COR-L47 (cell line): Measurements from ENCODE around the gene ARL6IP4.

Experiments used
- DNase-seq: peaks from one replicate; lab custom pipeline; 2025; lab: John Stamatoyannopoulos, UW

ARL6IP4 gene

GRCh38 chr12:122978507-122978955, 1.9 kb upstream of the ARL6IP4 start:
- no peak for DNase-seq

- DNase-seq, result no peak
These were observed 1.2 kb upstream of the ARL6IP4 start for GRCh38 chr12:122979001-122979907.

- DNase-seq, result no peak
These were observed 636 bp upstream of the ARL6IP4 start for GRCh38 chr12:122979908-122980182.

GRCh38 chr12:122981036-122981471, 573 bp downstream of the ARL6IP4 start:
- no peak for DNase-seq

GRCh38 chr12:122981587-122982476, 1.4 kb downstream of the ARL6IP4 start:
- DNase-seq, result no peak

- no peak for DNase-seq
These were observed 2.0 kb downstream of the ARL6IP4 start for GRCh38 chr12:122982477-122982815.

- DNase-seq, result no peak
These were observed 2.7 kb downstream of the ARL6IP4 start for GRCh38 chr12:122982963-122983788.

GRCh38 chr12:122983789-122984515, 3.5 kb downstream of the ARL6IP4 start:
- no peak for DNase-seq

GRCh38 chr12:122984612-122985337, 4.3 kb downstream of the ARL6IP4 start:
- no peak for DNase-seq

- no peak for DNase-seq
These were observed 5.1 kb downstream of the ARL6IP4 start for GRCh38 chr12:122985338-122986257.

- no peak for DNase-seq
These were observed 5.9 kb downstream of the ARL6IP4 start for GRCh38 chr12:122986258-122986871.

- DNase-seq, result no peak
These were observed 6.8 kb downstream of the ARL6IP4 start for GRCh38 chr12:122987086-122987951.

GRCh38 chr12:122988036-122988435, 7.6 kb downstream of the ARL6IP4 start:
- DNase-seq, result no peak

GRCh38 chr12:122988612-122989212, 8.2 kb downstream of the ARL6IP4 start:
- DNase-seq, result no peak

- no peak for DNase-seq
These were observed 8.9 kb downstream of the ARL6IP4 start for GRCh38 chr12:122989225-122989839.

- DNase-seq, result no peak
These were observed 9.5 kb downstream of the ARL6IP4 start for GRCh38 chr12:122989874-122990419.

- no peak for DNase-seq
These were observed 10.1 kb downstream of the ARL6IP4 start for GRCh38 chr12:122990561-122990960.
